Activated naive CD4-positive, alpha-beta T cell treated with anti-CD3 and anti-CD28 coated beads, Interleukin-2, amount 50 U/mL, for 24 hours (primary cell): ENCODE measurements around the gene ZBTB11.
"Not testable (repeated sequence)": the region's sequence is repeated elsewhere in the genome, so short reads cannot be mapped to it uniquely, and the experiment has no call there.

Experiments used
- H3K27ac Mint-ChIP-seq: one replicate; pipeline ENCODE4 v1.8.0; 2021; ENCODE audit warnings: mild to moderate bottlenecking, mixed read lengths
- H3K27me3 Mint-ChIP-seq: one replicate; pipeline ENCODE4 v1.8.0; 2021; ENCODE audit warnings: mixed read lengths
- H3K36me3 Mint-ChIP-seq: one replicate; pipeline ENCODE4 v1.8.0; 2021; ENCODE audit warnings: mixed read lengths
- H3K4me1 Mint-ChIP-seq: one replicate; pipeline ENCODE4 v1.8.0; 2021; ENCODE audit warnings: mixed read lengths
- H3K4me3 Mint-ChIP-seq: one replicate; pipeline ENCODE4 v1.8.0; 2021; ENCODE audit warnings: mild to moderate bottlenecking, mixed read lengths
- H3K9me3 Mint-ChIP-seq: one replicate; pipeline ENCODE4 v1.8.0; 2021; ENCODE audit warnings: mixed read lengths

ZBTB11 gene

DNA sequence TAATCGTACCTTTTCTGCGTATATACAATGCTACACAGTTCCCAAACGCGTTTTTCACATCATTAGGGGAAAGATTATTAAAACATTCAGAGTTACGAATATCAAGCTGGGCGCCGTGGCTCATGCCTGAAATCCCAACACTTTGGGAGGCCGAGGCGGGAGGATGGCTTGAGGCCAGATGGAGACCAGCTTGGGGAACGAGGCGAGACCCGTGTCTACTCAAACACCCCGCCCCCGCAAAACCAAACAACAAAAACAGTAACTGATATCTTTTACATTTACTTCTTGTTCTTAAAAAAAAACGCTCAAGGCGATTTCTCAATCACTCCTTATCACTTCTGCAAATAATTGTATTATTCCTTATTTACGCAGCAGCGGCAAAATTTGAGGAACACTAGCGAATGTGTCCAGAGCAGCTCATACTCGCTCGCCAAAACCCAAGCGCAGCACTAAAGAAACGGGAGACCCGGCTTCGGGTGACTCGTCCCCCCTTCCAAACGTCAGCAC, 1.2 kb downstream of the ZBTB11 start:
- H3K27ac Mint-ChIP-seq = peak overlapping the region; percentile 92
- H3K4me1 Mint-ChIP-seq = peaks cover 52% of the 10 kb centered on the region
- no peaks in the 10 kb centered on the region for H3K9me3 Mint-ChIP-seq
- H3K36me3 Mint-ChIP-seq = peaks cover 13% of the 10 kb centered on the region
- no peaks in the 10 kb centered on the region for H3K27me3 Mint-ChIP-seq
- H3K4me3 Mint-ChIP-seq = peak overlapping the region; percentile 96

DNA sequence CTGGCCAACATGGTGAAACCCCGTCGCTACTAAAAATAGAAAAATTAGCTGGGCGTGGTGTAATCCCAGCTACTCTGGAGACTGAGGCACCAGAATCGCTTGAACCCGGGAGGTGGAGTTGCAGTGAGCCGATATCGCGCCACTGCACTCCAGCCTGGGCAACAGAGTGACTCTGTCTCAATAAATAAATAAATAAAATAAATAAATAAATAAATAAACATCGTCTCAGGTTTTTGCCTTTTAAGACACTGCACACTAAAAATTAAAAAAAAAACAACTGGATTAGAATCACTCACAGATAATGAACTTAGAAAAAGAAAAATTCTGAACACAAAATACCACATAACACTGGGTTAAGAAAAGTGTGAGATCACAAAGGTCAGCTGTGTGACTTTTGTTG, 2.4 kb downstream of the ZBTB11 start:
- peak overlapping the region; percentile 96 for H3K4me3 Mint-ChIP-seq
- H3K27me3 Mint-ChIP-seq = no peaks in the 10 kb centered on the region
- peaks cover 53% of the 10 kb centered on the region for H3K4me1 Mint-ChIP-seq
- peaks cover 11% of the 10 kb centered on the region for H3K36me3 Mint-ChIP-seq
- no peak overlapping the region for H3K27ac Mint-ChIP-seq
- no peaks in the 10 kb centered on the region for H3K9me3 Mint-ChIP-seq

DNA sequence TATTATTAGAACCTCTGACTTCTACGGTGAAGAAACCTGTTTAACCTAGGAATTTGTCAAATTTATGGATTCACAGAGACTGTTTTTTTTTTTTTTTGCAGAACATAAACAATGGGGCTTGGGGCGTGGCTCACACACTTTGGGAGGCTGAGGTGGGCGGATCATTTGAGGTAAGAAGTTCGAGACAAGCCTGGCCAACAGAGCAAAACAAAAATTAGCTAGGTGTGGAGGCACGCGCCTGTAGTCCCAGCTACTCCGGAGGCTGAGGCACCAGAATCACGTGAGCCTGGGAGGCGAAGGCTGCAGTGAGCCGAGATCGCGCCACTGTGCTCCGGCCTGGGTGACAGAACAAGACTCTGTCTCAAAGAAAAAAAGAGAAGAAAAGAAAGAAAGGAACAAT, 3.0 kb downstream of the ZBTB11 start:
- peaks cover 13% of the 10 kb centered on the region for H3K36me3 Mint-ChIP-seq
- peaks cover 53% of the 10 kb centered on the region for H3K4me1 Mint-ChIP-seq
- H3K4me3 Mint-ChIP-seq = peak overlapping the region; percentile 66
- H3K9me3 Mint-ChIP-seq = no peaks in the 10 kb centered on the region
- H3K27ac Mint-ChIP-seq = peak overlapping the region; percentile 65
- no peaks in the 10 kb centered on the region for H3K27me3 Mint-ChIP-seq

DNA sequence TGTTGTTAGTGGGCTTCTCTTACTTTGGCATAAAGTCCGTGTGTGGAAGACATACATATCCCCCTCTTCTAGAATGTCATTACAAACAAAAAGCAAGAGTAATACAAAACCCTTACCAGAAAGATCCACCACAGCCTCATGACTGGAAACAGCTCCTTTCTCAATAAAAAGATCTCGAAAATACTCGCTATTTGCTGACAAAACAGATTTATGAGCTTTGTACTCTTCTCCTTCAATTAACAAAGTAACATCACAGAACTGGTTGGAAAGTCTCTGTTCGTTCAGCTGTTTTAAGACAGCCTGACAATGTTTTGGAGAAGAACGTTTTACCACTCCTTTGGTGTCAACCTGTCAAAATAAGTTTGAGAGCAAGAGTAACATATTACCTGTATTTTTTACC, 5.9 kb downstream of the ZBTB11 start:
- H3K9me3 Mint-ChIP-seq = no peaks in the 10 kb centered on the region
- no peak overlapping the region for H3K27ac Mint-ChIP-seq
- H3K27me3 Mint-ChIP-seq = no peaks in the 10 kb centered on the region
- peaks cover 17% of the 10 kb centered on the region for H3K36me3 Mint-ChIP-seq
- peaks cover 43% of the 10 kb centered on the region for H3K4me1 Mint-ChIP-seq
- H3K4me3 Mint-ChIP-seq = no peak overlapping the region

DNA sequence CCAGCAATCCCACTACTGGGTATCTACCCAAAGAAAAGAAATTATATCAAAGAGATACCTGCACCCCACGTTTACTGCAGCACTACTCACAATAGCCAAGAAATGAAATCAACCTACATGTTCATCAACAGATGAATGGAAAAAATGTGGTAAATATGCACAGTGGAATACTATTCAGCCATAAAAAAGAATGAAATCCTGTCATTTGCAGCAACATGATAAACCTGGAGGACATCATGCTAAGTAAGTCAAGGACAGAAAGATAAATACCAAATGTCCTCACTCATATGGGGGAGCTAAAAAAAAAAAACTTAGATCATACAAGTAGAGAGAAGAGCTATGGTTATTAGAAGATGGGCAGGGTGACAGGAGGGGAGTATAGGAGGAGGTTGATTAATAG, 9.1 kb downstream of the ZBTB11 start:
- Mint-ChIP-seq H3K36me3 (peaks cover 27% of the 10 kb centered on the region), H3K27me3 (no peaks in the 10 kb centered on the region), H3K27ac (no peak overlapping the region), H3K9me3 (no peaks in the 10 kb centered on the region), H3K4me1 (peaks cover 22% of the 10 kb centered on the region), H3K4me3 (no peak overlapping the region)

DNA sequence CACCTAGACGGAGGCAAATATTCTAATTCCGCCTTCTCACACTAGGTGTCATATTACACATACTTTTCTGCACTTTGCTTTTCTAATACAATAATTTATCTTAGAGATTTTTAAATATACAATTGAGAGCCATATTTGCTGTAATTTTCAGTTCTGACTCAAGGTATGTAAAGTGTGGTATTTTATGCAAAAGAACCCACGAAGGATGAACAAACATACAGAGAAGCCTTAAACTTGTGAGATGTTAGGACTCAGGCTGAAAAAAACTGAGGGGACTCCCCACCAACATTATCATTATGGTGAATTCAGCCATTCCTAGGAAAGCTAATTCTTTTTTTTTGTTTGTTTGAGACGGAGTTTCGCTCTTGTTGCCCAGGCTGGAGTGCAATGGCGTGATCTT, 9.6 kb downstream of the ZBTB11 start:
- peaks cover 27% of the 10 kb centered on the region for H3K36me3 Mint-ChIP-seq
- peaks cover 17% of the 10 kb centered on the region for H3K4me1 Mint-ChIP-seq
- no peak overlapping the region for H3K27ac Mint-ChIP-seq
- H3K27me3 Mint-ChIP-seq = no peaks in the 10 kb centered on the region
- no peak overlapping the region for H3K4me3 Mint-ChIP-seq
- H3K9me3 Mint-ChIP-seq = no peaks in the 10 kb centered on the region

DNA sequence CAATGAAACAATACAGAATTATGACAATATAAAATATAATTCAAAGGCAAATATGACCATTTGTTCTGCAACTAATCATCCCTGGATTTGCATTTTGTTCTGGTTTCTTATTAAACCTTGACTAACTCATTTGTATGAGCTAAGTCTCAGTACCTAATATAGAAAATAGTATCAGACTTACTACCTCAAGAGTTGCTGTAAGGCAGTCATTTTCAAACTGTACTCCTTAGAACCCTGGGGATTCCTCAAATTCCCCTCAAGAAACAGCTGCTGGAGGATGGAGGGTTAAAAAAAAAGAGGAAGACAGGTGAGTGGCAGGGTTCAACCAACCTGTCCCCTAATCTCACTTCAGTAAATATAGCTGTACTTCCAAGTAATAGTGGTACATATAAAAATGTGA, 11.1 kb downstream of the ZBTB11 start:
- peaks cover 5% of the 10 kb centered on the region for H3K4me1 Mint-ChIP-seq
- H3K27me3 Mint-ChIP-seq = no peaks in the 10 kb centered on the region
- no peak overlapping the region for H3K27ac Mint-ChIP-seq
- H3K9me3 Mint-ChIP-seq = no peaks in the 10 kb centered on the region
- peaks cover 21% of the 10 kb centered on the region for H3K36me3 Mint-ChIP-seq
- H3K4me3 Mint-ChIP-seq = no peak overlapping the region

DNA sequence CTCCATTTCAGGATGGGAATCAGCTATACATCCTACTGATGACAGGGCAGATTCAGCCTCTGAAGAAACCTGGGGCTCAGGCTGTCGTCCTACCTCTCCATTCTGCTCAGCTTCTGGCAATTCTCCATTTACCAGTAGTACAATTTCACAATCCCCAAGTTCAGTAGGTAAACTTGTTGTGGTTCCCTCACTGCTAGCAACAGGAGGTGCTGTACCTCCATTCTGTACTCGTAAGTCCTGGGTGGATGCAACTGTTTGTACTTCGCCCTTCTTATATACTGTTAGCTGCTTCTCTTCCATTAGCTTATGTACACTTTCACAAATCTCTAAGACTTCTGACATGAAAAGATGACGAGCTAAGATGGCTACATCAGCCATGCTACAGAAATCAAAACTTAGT, 11.6 kb downstream of the ZBTB11 start:
- H3K36me3 Mint-ChIP-seq = peaks cover 23% of the 10 kb centered on the region
- H3K4me1 Mint-ChIP-seq = peaks cover 3% of the 10 kb centered on the region
- H3K27ac Mint-ChIP-seq = no peak overlapping the region
- no peaks in the 10 kb centered on the region for H3K9me3 Mint-ChIP-seq
- H3K27me3 Mint-ChIP-seq = no peaks in the 10 kb centered on the region
- H3K4me3 Mint-ChIP-seq = no peak overlapping the region

DNA sequence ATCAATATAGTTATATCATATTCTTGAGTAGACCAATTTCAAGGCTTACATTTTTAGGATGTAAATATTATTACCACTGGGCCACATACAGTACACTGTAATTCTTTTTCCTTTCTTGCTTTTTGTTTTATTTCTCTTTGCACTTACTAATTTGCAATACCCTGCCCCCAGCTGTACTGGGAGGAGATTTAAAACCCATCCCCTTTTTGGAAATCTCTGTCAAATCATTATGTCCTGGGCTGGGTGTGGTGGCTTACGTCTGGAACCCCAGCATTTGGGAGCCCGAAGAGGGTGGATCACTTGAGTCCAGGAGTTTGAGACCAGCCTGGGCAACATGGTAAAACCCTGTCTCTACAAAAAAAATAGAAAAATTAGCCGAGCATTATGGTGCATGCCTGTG, 16.2 kb downstream of the ZBTB11 start:
- H3K27ac Mint-ChIP-seq = no peak overlapping the region
- peaks cover 26% of the 10 kb centered on the region for H3K36me3 Mint-ChIP-seq
- H3K4me3 Mint-ChIP-seq = no peak overlapping the region
- H3K9me3 Mint-ChIP-seq = no peaks in the 10 kb centered on the region
- no peaks in the 10 kb centered on the region for H3K27me3 Mint-ChIP-seq
- H3K4me1 Mint-ChIP-seq = no peaks in the 10 kb centered on the region

DNA sequence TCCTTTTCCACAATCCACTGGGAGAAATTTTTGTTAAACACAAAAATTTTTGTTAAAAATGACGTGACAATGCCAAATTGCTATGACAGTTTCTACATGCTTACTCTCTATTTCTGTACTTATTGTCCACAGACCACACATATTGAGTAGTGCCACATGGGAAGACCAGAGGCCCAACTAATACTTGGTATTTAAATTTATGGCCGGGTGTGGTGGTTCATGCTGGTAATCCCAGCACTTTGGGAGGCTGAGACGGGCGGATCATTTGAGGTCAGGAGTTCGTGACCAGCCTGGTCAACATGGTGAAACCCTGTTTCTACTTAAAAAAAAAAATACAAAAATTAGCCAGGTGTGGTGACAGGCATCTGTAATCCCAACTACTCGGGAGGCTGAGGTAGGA, 20.3 kb downstream of the ZBTB11 start:
- Mint-ChIP-seq H3K9me3 (no peaks in the 10 kb centered on the region), H3K4me3 (no peak overlapping the region), H3K27ac (no peak overlapping the region), H3K27me3 (no peaks in the 10 kb centered on the region), H3K36me3 (peaks cover 31% of the 10 kb centered on the region), H3K4me1 (no peaks in the 10 kb centered on the region)

DNA sequence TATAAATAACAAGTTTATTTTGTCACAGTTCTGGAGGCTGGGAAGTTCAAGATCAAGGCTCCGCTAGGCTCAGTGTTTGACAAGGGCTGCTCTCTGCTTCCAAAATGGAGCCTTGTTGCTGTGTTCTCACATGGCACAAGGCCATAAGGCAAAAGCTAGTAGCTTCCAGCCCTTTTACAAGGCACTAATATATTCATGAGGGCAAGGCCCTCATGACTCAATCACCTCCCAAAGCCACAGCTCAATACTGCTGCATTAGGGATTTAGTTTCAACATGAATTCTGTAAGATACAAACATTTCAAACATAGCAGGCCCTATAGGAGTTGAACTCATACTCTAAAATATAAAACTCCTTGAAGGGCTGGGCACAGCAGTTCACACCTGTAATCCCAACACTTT, 30.2 kb downstream of the ZBTB11 start:
- H3K27me3 Mint-ChIP-seq = no peaks in the 10 kb centered on the region
- peaks cover 31% of the 10 kb centered on the region for H3K4me1 Mint-ChIP-seq
- no peaks in the 10 kb centered on the region for H3K9me3 Mint-ChIP-seq
- H3K27ac Mint-ChIP-seq = no peak overlapping the region
- no peak overlapping the region for H3K4me3 Mint-ChIP-seq
- H3K36me3 Mint-ChIP-seq = peaks cover 23% of the 10 kb centered on the region

DNA sequence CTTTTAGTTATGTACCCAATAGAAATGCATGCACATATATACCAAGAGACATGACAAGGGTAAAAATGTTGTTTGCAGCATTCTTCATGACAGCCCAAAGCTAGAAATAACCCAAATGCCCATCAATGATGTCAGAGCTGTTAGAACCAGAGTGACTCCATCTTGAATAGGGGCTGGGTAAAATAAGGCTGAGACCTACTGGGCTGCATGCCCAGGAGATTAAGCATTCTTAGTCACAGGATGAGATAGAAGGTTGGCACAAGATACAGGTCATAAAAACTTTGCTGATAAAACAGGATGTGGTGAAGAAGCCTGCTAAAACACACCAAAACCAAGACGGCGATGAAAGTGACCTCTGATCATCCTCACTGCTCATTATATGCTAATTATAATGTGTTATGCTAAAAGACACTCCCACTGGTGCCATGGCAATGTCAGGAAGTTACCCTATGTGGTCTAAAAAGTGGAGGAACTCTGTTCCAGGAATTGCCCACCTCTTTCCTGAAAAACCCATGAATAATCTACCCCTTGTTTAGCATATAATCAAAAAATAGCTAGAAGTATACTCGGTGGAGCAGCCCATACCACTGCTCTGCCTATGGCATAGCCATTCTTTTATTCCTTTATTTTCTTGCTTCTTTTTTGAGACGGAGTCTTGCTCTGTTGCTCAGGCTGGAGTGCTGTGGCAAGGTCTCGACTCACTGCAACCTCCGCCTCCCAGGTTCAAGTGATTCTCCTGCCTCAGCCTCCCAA, 32.9 kb downstream of the ZBTB11 start:
- H3K9me3 Mint-ChIP-seq = no peaks in the 10 kb centered on the region

DNA sequence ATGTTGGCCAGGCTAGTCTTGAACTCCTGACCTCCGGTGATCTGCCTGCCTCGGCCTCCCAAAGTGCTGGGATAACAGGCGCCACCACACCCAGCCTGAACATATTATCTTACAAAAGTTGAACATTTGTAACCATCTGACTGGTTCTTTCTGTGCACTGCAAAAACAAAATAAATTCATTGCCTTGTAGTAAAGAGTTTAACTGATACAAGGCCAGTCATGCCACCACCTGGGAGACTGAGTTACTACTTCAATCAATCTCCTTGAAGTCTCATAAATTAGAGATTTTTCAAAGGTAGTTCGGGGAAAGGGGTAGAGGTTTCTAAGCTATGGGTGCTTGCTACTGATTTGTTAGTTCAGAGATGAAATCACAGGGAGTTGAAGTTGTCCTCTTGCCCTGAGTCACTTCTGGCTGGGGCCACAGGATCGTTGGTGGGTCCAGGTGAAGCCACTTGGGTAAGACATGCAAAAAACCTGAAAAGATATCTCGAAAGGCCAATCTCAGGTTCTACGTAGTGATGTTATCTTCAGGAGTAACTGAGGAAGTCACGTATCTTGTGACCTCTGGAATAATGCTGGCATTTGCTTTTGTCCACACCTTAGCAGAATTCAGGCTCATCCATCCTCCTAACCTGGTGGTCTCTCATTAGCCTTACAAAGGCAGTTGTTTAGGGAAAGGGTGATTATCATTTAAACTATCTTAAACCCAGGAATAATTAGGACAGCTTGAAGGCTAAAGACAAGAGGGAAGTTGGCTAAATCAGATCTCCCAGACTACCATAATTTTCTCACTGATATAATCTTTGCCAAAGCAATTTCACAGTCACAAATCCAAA, 33.7 kb downstream of the ZBTB11 start:
- H3K4me3 Mint-ChIP-seq = peak overlapping the region; percentile 48
- peaks cover 31% of the 10 kb centered on the region for H3K4me1 Mint-ChIP-seq
- peak overlapping the region; percentile 87 for H3K27ac Mint-ChIP-seq
- peaks cover 10% of the 10 kb centered on the region for H3K36me3 Mint-ChIP-seq
- no peaks in the 10 kb centered on the region for H3K27me3 Mint-ChIP-seq
- no peaks in the 10 kb centered on the region for H3K9me3 Mint-ChIP-seq

More for the DNA sequence above, 32.9 kb downstream of the ZBTB11 start:
- Mint-ChIP-seq H3K36me3 (peaks cover 12% of the 10 kb centered on the region), H3K4me1 (peaks cover 31% of the 10 kb centered on the region), H3K27me3 (no peaks in the 10 kb centered on the region), H3K4me3 (peak overlapping the region; percentile 48), H3K27ac (peak overlapping the region; percentile 87)

DNA sequence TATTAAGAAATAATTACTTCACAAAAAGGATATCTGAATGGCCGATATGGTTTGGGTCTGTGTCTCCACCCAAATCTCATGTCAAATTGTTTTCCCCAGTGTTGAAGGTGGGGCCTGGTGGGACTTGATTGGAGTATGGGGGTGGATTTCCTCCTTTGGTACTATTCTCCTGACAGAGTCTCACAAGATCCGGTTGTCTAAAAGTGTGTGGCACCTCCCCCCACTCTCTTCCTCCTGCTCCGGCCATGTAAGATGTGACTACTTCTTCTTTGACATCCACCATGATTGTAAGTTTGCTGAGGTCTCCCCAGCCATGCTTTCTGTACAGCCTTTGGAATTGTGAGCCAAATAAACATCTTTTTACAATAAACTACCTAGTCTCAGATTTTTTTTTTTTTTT, 34.5 kb downstream of the ZBTB11 start:
- Mint-ChIP-seq H3K27me3 (no peaks in the 10 kb centered on the region), H3K36me3 (peaks cover 8% of the 10 kb centered on the region), H3K4me1 (peaks cover 31% of the 10 kb centered on the region), H3K4me3 (no peak overlapping the region), H3K9me3 (no peaks in the 10 kb centered on the region), H3K27ac (no peak overlapping the region)

DNA sequence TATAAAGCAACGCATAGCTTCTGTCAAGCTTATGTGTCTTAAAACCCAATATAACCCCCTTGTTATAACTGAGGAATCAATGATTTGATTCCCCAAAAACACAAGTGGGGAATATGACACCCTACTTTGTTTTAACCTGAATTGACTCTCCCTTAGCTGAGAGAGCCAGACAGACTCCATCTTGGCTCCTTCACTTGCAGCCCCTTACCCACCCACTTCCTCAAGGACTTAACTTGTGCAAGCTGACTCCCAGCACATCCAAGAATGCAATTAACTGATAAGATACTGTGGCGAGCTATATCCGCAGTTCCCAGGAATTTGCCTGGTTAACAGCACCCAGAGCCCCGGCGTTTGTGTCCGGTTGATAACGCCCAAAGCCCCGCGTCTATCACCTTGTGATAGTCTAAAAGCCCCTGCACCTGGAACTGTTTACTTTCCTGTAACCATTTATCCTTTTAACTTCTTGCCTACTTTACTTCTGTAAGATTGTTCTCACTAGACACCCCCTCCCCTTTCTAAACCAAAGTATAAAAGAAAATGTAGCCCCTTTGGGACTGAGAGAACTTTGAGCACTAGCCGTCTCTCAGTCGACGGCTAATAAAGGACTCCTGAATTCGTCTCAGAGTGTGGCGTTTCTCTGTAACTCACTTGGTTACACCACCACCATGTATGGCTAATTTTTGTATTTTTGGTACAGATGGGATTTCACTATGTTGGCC, 35.4 kb downstream of the ZBTB11 start:
- H3K27ac Mint-ChIP-seq, H3K27me3 Mint-ChIP-seq, H3K4me3 Mint-ChIP-seq, H3K36me3 Mint-ChIP-seq, H3K9me3 Mint-ChIP-seq: not testable (repeated sequence)
- H3K4me1 Mint-ChIP-seq = peaks cover 31% of the 10 kb centered on the region

DNA sequence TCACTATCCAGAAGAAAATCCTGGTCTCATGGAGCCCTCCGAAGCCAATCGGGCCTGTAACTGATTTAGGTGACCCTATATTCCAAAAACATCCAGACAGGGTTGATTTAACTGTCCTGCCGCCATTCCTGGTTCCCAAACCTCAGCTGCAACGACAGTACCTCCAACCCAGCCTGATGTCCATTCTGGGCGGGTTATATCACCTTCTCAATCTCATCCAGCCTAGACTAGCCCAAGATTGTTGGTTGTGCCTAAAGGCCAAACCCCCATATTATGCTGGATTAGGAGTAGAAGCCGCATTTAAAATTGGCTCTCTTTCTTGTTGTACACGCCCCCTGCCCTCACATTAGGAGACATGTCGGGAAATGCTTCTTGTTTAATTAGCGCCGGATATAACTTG, 36.7 kb downstream of the ZBTB11 start:
- Mint-ChIP-seq H3K4me1 (peaks cover 23% of the 10 kb centered on the region), H3K4me3 (no peak overlapping the region), H3K27ac (no peak overlapping the region), H3K9me3 (no peaks in the 10 kb centered on the region), H3K27me3 (no peaks in the 10 kb centered on the region), H3K36me3 (peaks cover 1% of the 10 kb centered on the region)
